ENCODE data around the gene EME1. TPM values are rescaled to one million over a fixed set of nuclear protein-coding genes. Genes with fewer than 3 reads are reported as not detected.

Gene EME1
- total RNA-seq, 1 donor from 2014 or later, result 2.6 TPM

DNA sequence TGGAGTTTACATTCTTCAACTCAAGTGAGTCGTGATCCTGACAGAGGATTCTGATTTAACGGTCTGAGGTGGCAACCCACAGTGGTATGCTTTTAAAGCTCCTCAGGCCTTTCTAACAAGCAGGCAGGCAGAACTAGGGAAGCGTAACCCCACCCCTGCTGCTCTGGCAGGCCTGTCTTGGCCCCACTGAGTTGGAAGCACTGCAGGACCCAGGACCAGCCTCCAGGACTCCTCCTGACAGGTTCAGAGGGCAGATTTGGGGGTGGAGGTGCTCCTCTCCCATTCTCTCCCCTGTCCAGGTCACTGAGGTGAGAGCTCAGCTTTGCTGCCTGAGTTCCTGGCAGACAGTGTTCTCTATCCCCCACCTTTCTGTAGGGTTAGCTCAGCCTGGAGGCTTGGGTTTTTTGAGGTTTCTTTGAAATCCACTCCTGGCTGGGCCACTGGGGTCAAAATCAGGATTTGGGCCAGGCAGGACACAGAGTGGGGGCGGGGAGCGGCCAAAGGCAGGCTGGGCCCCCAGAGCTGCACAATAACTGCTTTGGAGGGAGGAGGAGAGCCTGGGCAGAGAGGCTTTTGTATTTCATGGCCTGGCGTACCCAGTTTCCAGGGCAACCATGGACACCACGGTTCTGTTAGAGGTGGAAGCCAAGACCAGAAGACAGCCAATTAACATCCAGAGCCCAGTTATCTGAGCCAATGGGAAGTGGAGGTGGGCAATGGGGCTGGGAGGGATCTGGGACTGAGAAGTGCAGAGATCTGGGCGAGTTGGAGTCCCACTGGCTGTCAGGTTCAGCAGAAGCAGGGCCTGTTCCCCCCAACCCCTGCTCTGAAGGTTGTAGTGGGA, 9.6 kb upstream of the EME1 start:
- DNase-seq (ENCODE audit: low read depth in 2 of 2), result peak; percentile 35 to 52

DNA sequence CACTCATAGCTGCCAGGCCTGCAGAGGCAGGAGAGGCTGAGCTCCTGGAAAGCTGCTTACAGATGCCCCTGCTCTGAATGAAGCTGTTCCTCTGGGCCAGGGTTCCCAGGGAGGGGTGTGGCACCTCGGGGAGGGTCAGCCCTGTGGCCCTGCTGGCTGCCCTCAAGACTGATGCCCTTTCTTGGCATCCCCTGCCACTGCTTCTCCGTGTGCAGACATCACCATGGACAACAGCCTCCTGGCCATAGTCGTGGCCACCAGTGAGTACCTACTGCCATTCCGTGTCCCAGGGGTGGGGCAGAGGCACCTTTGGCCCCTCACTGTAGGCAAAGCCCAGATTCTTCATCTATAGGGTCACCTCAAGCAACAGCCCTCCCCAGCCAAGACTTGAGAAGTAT, 9.0 kb upstream of the EME1 start:
- no peak for DNase-seq (ENCODE audit: low read depth in 2 of 2)

DNA sequence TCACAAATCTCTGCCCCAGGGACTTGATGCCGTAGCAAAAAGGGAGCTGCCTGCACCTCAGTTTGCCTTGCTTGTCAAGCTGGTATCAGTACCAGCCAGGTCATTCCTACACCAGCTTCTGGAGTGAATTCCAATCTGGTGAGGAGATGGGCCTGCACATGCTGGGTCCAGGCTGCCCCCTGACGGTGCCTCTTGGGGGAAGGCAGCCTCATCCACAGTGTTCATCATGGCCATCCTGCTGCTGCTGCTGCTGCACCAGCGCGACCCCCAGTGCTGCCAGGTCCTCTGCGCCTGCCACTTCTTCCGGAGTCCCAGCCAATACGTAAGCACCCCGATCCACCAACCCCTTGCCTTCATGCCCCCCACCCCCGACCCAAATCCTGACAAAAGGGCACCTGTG, 8.3 kb upstream of the EME1 start:
- DNase-seq (ENCODE audit: low read depth in 2 of 2), result no peak

DNA sequence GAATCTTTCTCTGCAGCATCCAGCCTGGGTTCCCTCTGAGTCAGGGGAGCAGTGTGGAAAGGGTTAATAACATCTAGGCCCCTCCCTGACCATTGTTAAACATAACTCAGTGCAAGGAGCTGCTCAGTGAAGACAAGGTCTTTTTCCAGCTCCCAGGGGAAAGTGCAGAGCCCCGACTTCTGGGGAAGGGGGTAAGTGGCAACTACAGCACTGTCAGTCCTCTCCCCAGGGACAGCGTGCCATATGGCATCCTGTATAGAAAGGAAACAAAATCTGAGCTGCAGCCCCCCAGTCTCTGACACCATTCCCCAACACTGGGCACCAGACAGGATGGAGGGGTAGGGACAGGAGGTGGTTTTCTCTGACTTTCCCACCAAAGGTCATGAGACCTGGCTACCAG, 7.9 kb upstream of the EME1 start:
- DNase-seq (ENCODE audit: low read depth in 2 of 2), result no peak

DNA sequence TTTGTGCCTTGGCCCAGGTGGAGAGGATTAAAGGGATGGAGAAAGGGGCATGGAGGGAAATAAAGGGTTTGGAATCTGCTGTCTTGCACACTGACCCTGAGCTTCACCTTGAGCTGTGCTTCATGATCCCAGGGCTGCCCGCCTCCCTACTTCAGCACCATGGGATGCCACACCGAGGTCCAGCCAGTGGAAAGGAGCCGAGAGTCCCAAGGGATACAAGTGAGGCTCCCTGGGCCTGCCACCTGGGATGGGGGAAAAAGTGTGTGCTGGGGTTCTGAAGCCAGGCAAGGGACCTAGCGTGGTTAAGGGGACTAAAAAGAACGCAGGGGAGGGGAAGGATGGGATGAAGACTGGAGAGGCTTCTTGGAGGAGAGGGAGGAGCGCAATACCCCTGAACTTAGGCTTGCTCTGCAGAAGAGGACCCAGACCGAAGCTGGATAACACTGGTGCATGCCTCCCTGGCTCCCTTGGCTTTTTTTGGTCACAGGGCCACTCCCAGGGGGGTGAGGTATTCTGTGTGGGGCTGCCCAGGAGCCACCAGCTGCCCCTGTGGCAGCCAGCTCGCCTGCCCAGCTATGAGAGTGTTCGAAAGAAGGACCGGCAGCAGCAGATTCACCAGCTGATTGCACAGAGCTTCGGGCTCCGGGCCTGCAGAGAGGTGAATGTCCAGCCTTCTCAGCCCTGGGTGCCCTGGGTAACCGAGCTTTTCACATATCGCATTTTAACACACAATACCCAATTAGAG, 7.2 kb upstream of the EME1 start:
- DNase-seq (ENCODE audit: low read depth in 2 of 2), result no peak

DNA sequence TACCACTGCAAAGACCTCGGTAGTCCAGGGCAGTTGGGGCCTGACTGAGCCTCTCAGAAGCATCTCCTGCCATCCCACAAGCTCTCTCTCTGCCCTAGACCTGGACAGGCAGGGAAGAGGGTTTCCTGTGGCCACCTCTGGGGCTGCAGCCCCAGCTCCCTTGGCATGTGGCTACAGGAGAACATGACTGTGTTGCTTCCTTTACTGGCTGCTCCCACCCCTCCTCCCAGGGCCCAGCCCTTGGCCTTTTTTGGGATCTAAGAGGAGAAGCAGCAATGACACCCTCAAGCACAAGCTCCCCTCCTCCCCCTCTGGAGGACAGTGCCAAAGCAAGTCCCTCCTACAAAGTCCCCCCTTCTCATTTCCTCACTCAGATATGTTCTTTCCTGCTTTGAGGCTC, 5.6 kb upstream of the EME1 start:
- DNase-seq (ENCODE audit: low read depth in 2 of 2), result no peak

DNA sequence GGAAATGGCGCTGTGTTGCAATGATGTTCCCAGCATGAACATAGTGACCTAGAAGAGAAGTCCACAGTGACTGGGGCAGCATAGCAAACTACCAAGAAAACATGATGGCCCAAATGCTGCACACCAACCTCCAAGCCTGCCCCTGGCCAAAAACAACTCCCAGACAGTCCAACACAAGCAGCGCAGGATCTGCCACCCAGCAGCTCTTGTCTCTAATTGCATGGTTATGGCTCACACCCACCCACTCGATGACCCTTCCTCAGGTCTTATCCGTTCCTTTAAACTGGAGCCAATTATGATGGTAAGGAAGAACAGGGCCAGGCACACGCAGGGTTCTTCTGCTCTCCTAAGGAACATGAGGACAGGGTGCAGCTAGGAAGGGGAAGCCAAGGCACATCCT, 3.0 kb upstream of the EME1 start:
- no peak for DNase-seq (ENCODE audit: low read depth in 2 of 2)

DNA sequence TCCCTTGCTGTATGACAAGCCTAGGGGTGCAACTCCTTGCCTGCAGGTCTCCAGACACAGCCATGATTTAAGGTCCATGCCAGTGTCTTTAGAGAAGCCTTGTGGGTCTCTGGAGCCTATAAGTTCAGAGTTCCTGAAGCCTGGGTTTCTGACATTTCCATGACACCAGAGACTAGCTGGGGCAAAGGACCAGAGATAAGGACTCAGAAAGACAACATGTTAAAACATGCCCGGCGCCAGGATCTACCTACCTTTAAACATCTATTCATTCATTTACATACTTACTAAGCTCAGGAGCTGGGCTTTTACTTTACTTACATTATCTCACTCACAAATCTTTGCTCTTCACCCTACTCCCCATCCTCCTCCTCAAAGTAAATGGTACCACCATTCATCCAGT, 1.5 kb upstream of the EME1 start:
- DNase-seq (ENCODE audit: low read depth in 2 of 2), result no peak

DNA sequence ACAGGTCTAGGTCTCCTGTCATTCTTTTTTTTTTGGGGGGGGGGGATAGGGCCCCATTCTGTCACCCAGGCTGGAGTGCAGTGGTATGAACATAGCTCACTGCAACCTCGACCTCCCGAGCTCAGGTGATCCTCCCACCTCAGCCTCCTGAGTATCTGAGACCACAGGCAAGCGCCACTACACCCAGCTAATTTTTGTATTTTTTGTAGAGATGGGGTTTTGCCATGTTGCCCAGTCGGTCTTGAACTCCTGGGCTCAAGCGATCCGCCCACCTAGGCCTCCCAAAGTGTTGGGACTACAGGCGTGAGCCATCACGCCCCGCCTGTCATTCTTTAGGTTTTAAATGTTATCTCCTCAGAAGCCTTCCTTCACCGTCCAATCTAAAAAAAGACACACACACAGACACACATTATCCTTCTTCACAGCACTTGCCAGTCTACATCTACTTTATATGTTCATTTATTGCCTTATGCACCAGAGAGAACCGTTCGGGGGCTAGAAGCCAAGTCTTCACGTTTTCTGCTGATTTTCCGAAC, 739 bp upstream of the EME1 start:
- no peak for DNase-seq (ENCODE audit: low read depth in 2 of 2)

DNA sequence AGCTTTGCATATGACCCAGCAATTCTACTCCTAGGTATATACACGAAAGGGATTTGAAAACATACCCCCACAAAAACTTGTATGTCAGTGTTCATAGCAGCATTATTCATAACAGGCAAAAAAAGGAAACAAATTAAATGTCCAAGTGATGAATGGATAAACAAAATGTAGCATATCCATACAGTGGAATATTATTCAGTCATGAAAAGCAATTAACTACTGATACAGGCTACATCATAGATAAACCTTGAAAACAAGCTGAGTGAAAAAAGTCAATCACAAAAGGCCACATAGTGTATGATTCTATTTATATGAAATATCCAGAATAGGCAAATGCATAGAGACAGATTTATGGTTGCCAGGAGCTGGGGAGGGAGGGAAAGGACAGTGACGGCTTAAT, 676 bp downstream of the EME1 start:
- DNase-seq (ENCODE audit: low read depth in 2 of 2), result no peak

DNA sequence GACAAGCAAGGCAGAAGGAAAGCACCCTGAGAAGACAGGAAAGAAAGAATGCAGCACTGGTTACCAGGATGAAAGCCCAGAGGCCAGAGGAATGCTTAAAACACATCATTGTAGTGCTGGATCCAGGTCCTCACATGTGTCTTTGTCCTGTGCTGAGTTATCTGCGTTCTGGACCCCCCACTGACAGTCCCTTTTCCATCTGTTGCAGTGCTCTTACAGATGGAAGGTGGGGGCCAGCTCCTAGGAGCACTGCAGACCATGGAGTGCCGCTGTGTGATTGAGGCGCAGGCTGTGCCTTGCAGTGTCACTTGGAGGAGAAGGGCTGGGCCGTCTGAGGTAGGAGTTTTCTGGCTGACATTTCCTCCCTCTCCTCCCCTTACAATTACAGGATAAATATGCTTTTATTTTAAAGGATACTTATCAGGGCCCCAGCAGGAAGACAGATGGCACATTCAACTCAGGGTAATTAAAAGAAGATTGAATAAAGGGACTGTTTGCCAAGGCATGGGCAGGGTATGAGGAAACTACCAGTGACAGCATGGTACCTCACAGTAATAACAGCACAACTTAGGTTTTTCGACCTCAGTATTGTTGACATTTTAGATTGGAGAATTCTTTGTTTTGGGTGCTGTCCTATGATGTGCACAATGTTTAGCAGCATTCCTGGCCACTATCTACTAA, 3.0 kb downstream of the EME1 start:
- DNase-seq (ENCODE audit: low read depth in 2 of 2), result no peak

DNA sequence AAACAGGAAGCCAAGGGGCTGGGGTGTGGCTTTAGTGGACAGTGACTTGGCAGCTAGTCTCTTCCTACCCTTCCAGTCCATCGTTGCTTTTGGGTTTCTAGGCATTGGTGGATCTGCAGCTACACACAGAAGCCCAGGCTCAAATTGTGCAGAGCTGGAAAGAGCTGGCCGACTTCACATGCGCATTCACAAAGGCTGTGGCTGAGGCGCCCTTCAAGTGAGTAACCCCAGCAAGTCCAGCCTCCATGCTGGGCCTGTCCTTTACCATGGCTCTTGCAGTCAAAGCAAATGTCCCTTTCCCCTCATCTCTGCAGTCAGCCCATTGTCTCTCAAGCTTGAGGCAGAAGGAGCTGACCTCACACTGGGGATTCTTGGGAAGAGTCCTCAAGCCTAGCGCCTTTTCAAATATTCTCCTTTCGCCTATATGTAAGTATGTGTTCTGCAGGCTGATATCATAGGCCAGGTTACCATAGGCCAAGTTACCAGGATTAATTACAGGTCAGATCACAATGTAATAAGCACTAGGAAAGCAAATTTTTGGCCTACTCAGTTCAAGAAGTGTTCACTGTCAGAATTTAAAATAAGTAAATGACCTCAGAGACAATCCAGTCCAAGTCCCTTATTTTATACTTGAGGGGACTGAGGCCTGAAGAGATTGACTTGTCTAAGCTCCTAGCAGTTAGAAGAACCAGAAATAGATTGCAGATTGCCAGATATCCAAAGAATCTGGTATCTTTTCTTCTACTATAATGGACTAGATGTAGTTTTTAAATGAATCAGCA, 6.5 kb downstream of the EME1 start:
- no peak for DNase-seq (ENCODE audit: low read depth in 2 of 2)

DNA sequence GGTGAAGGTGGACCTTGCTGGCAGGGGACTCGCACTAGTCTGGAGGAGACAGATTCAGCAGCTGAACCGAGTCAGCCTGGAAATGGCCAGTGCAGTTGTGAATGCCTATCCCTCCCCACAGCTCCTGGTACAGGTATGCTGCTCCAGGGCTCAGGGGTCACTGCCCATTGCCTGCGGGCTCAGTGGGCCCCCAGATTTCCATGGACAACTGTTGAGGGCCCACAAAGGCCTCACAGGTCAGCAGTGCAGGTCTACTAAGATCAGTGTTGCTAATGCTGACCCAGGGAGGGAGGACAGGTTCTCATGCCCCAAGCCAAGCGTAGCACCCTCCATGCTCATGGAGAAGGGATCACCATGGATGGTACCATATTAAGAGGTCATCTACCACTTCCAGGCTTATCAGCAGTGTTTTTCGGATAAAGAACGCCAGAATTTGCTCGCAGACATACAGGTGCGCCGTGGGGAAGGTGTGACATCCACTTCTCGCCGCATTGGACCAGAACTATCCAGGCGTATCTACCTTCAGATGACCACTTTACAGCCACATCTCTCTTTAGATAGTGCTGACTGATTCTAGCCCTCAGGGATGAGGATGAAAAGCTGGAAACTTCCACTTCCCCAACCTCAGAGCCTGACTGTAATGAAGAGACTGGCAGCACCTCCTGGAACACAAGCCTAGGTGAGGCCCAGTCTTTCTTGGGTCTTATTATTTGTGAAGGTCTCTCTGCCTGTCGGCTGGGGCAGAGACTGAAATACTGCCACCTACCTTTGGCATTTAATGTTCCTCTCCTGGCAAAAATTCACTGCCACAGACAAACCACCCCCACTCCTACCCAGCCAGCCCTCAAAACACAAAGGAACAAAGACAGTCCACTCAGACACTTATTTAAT, 7.6 kb downstream of the EME1 start:
- DNase-seq (ENCODE audit: low read depth in 2 of 2), result no peak

DNA sequence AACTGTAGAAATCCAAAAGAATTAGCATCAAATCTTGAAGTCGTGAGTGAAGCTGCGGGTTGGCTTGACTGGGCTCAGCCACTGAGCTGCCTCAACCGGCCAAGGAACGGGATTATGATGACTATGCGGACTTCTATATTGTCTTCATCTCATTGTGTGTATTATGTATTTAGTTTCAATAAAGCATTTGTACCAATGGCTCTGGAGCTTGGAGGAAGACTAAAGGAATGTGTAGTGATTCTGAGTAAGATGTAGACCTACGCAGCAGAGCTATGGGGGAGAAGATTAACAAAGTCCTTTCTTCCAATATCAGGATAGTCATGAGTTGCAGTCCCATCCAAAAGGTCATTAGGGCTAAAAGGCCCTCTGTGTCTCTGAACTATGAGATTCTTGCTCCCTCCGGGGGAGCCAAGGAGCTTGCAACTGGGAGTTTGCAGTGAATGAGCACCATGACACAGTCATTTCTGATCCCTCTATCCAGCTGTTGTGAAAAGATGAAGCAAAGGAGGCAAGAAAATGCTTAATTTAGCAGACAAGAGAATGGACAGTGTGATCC, 8.3 kb downstream of the EME1 start:
- DNase-seq (ENCODE audit: low read depth in 2 of 2), result no peak

DNA sequence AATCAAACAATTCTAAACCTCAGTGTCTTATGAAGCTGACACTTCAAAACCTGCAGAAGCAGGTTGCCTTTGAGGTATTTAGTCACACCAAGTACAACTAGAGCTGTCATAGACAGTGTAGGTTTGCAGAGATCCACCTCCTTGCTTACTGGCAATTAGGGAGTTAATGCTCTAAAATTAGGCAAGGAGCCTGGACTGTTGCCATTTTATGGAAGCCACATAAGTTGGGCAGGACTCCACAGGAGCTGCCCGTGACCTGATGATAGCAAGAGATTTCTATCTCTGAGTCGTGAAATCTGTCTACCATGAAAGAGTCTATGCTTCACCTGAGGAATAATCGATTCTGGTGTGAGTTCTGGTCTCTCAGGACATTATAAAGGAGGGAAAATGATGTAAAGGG, 8.9 kb downstream of the EME1 start:
- no peak for DNase-seq (ENCODE audit: low read depth in 2 of 2)

DNA sequence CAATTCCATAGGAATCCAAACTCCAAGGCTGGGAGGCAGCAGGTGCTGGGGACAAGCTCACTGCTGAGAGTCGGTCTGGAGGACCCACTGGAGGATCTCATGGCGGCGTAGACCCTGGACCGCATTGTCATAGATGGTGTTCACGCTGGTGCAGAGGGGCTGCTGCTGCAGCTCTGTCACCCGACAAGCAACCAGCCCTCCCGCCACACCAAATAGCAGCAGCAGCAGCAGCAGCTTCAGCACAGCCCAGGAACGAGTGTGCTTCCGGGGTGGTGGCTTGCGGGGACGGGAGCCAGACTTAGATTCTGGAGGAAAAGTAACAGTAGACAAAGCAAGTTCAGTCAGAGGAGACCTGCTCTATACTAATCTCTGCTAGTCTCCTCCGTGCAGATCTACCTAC, 9.9 kb downstream of the EME1 start:
- no peak for DNase-seq (ENCODE audit: low read depth in 2 of 2)

DNA sequence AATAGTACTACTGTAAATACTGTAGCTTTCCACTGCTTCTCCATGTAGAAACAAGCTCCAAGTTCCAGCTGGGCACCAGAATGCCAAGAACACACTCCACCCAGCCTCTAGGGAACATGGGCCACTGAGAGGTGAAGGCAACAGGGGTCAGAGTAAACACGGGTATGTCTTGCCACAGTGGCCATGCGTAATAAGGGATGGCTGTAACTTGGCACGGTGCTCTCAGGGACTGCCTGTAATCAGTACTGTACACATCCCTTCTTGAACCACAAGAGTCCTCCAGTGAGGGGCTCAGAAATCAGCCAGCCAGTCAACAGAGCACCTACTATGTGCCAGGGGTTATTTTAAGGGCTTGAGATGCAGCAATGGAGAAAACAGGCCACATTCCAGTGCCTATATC, 13.5 kb downstream of the EME1 start:
- no peak for DNase-seq (ENCODE audit: low read depth in 2 of 2)

DNA sequence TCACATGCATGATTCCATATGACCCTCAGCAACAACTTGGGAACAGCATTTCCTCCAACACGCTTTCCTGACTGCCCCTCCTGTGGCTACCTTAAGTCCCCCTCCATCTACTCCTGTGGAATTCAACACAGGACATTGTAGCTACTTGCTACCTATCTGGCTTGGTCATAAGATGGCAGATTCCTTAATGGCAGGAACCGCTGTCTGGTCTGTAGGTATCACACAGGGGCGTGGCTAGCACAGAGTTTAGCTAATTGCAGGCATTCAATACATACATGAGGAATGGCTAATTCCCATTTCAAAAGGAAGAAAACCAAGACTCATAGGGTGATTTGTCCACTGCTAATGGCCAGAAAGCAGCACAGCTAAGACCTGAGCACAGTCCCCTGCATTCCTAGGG, 15.7 kb downstream of the EME1 start:
- DNase-seq (ENCODE audit: low read depth in 2 of 2), result no peak

DNA sequence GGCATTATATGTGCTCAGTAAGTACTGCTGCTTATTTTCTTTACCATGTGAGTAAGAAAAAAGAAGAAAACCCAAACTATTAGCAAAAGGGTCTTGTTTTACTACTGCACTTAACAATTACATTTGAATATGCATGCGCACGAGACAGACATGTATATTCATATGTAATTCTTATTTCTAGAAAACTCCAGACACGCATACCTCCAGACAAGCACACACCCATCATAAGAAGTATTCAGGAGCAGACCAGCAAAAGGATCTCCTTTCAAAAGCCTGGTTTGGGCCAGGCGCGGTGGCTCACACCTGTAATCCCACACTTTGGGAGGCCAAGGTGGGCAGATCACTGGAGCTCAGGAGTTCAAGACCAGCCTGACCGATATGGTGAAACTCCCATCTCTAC, 16.5 kb downstream of the EME1 start:
- no peak for DNase-seq (ENCODE audit: low read depth in 2 of 2)

DNA sequence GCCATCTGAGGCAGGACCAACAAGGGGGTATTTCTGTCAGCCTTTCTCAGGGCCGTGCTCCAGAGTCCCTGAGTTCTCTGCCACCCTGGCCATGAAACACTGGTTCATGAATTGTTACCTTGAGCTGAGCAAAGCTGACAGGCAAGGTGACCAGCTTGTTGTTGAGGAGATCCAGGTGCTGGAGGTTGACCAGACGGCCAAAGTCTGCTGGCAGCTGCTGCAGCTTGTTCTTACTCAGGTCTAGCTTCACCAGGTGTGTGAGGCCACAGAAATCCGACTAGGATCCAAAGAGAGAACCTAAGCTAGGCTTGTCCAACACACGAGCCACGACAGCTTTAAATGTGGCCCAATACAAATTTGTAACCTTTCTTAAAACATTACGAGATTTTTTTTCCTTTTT, 19.6 kb downstream of the EME1 start:
- no peak for DNase-seq (ENCODE audit: low read depth in 2 of 2)
